ENCODE results near the gene KDR. TPM values are rescaled to one million over a fixed set of nuclear protein-coding genes. Genes with fewer than 3 reads are reported as not detected.

Gene KDR
- total and polyA plus RNA-seq, 9 of the 15 experiments (the other 6 are each of a cell fraction or from before 2014, with no cell fraction given), result 0.13 TPM; not detected in 8

GRCh38 chr4:55172694-55173287 is 47.4 kb upstream of the KDR start (continued):
- TF ChIP-seq ARID3B (CRISPR knock-in tag; IDR thresholded peaks at IDR 0.05; ENCODE audit: borderline replicate concordance) (no peak), NR4A1 (CRISPR knock-in tag; IDR thresholded peaks at IDR 0.05) (no peak), NR4A1 (tag; IDR thresholded peaks at IDR 0.05) (no peak), ZNF121 (CRISPR knock-in tag; conservative IDR thresholded peaks at IDR 0.05) (no peak), BCLAF1 (IDR thresholded peaks at IDR 0.05; ENCODE audit: borderline replicate concordance in 1 of 2, control insufficient read depth in 1 of 2, low read depth in 2 of 2, low read length in 1 of 2) (no peak), CHD7 (IDR thresholded peaks at IDR 0.05; ENCODE audit: low read depth, low read length) (no peak), MCM7 (IDR thresholded peaks at IDR 0.05) (no peak)
